NCI-H187 treated with DMSO at 0.1 percent for 48 hours (cell line): Measurements from ENCODE around the gene LRRC37A2.
"Not testable (repeated sequence)": the region's sequence is repeated elsewhere in the genome, so short reads cannot be mapped to it uniquely, and the experiment has no call there.

Experiments
- DNase-seq: peaks from one replicate; lab custom pipeline; 2025; lab: John Stamatoyannopoulos, UW

LRRC37A2 gene

DNA sequence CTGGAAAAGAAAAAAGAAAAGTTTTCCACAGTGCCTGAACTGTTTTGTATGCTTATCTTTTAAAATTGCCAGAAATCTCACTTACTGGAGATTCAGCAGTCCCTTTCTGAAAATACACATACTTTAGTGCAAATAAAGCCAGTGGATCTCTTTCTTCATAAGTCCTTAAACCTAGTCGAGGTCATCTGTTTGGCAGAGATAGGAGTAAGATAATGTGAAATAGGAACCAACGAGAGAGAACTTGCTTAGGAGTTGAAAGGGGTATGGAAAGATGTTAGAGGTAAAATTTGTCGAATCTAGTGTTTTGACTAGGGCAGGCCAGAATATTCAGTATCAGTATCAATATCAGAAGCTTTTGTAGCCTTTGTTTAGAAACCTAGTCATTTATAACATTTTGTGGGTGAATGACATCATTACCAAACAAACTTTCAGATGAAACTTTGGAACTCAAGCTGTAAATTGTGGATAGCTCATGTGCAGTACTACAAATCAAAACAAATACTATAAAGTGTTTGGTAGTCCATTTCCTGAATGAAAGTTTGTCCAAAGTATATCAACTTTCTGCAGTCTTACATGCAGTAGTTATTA, 86.2 kb downstream of the LRRC37A2 start:
- DNase-seq, result not testable (repeated sequence)

DNA sequence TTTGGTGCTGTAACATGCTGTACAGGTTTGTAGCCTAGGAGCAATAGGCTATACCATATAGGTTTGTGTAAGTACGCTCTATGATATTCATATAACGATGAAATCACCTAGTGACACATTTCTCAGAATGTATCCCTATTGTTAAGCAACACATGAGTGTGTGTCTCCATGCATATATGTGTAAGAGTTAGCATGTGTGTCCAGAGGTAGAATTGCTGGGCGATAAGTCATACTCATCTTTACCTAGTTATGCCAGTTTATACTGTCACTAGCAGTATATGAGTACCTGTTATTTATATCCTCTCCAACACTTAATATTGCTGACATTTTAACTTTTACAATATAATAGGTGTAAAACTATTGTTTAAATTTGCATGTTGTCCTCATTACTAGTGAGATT, 88.5 kb downstream of the LRRC37A2 start:
- DNase-seq, result not testable (repeated sequence)

DNA sequence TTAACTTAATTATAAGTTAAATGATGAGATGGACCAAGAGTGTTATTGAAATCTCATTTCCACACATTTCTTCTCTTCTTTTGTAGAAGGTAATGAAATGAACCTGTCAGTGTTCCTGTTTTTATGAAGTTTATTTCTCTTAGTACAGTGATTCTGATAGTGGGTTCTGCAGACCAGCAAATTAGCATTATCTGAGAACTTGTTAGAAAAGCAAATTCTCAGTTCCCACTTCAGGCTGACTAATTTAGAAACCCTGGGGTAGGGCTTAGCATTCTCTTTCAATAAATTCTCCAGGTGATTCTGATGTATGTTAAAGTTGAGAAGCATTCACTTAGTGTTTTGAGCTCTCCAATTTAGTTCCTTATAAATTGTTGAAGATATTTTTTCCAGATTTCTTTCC, 90.9 kb downstream of the LRRC37A2 start:
- DNase-seq, result not testable (repeated sequence)
